IMR-90 (cell line): ENCODE measurements around the gene RGS19. TPM values are rescaled to one million over a fixed set of nuclear protein-coding genes. Genes with fewer than 3 reads are reported as not detected.

Experiments
- ATAC-seq: fragments of 200-7000 bp; cut with Tn5 transposase; 2 replicates; pipeline ENCODE4 v1.9.1; 2020; ENCODE audit warnings: low read depth, mild to moderate bottlenecking, moderate library complexity
- BruUV-seq: library from RNA; stranded (reverse); fragments of 400-500 nt; replicated peaks from 2 replicates; lab custom pipeline; 2021; lab: Mats Ljungman, UMichigan
- CTCF ChIA-PET: fragments of 300-600 bp; formaldehyde crosslinking; extraction: SDS; loops from one replicate; lab custom pipeline; 2021; ENCODE audit warnings: antibody characterized with exemption; lab: Yijun Ruan, JAX
- POLR2A ChIA-PET: fragments of 300-600 bp; sonication (Branson Sonifier 250); formaldehyde crosslinking; loops from one replicate; lab custom pipeline; 2022; ENCODE audit warnings: antibody characterized with exemption; ENCODE audit not compliant: unreplicated experiment; lab: Charles Lee
- DNase-seq: peaks from one replicate; pipeline ENCODE4 v3.0.0; 2013
- H2AFZ ChIP-seq: replicated peaks from 2 replicates; pipeline ENCODE3; 2013; ENCODE audit warnings: low read length, mild to moderate bottlenecking; ENCODE audit not compliant: poor library complexity
- H2AK5ac ChIP-seq: 2 replicates; pipeline ENCODE4 v1.6.1; 2013; ENCODE audit warnings: low read depth, low read length, inconsistent platforms
- H2AK9ac ChIP-seq: replicated peaks from 2 replicates; pipeline ENCODE3; 2013; ENCODE audit warnings: mild to moderate bottlenecking, low read depth, low read length, moderate library complexity; ENCODE audit not compliant: poor library complexity
- H2BK120ac ChIP-seq: 2 replicates; pipeline ENCODE4 v1.6.1; 2013; ENCODE audit warnings: low read depth, low read length, inconsistent platforms
- H2BK15ac ChIP-seq: 3 replicates; pipeline ENCODE4 v1.6.1; 2013; ENCODE audit warnings: low read depth, low read length, inconsistent platforms
- H2BK20ac ChIP-seq: 2 replicates; pipeline ENCODE4 v1.6.1; 2013; ENCODE audit warnings: low read depth, mild to moderate bottlenecking, inconsistent platforms, low read length, moderate library complexity
- H2BK5ac ChIP-seq: 2 replicates; pipeline ENCODE4 v1.6.1; 2013; ENCODE audit warnings: mild to moderate bottlenecking, low read depth, low read length, inconsistent platforms; ENCODE audit not compliant: poor library complexity, severe bottlenecking
- H3K14ac ChIP-seq: replicated peaks from 2 replicates; pipeline ENCODE4 v1.6.1; 2013; ENCODE audit warnings: low read depth, low read length, inconsistent platforms
- H3K18ac ChIP-seq: 2 replicates; pipeline ENCODE4 v1.6.1; 2013; ENCODE audit warnings: low read depth, low read length, control low read depth
- H3K23ac ChIP-seq: 2 replicates; pipeline ENCODE4 v1.6.1; 2013; ENCODE audit warnings: low read depth, low read length, inconsistent platforms
- H3K27ac ChIP-seq: 2 replicates; pipeline ENCODE4 v1.5.1; 2013; ENCODE audit warnings: mild to moderate bottlenecking, control low read depth, low read length; ENCODE audit not compliant: insufficient read depth
- H3K27me3 ChIP-seq: 2 replicates; pipeline ENCODE4 v1.6.1; 2013; ENCODE audit warnings: low read length; ENCODE audit not compliant: control insufficient read depth, insufficient read depth
- H3K36me3 ChIP-seq: 2 replicates; pipeline ENCODE4 v1.6.1; 2013; ENCODE audit warnings: low read length, mixed read lengths; ENCODE audit not compliant: control insufficient read depth, insufficient read depth
- H3K4ac ChIP-seq: 2 replicates; pipeline ENCODE4 v1.6.1; 2013; ENCODE audit warnings: low read depth, low read length, inconsistent platforms
- H3K4me1 ChIP-seq: 2 replicates; pipeline ENCODE4 v1.6.1; 2013; ENCODE audit warnings: low read length, mixed read lengths; ENCODE audit not compliant: control insufficient read depth, insufficient read depth
- H3K4me2 ChIP-seq: 2 replicates; pipeline ENCODE4 v1.6.1; 2013; ENCODE audit warnings: low read depth, mild to moderate bottlenecking, control low read depth, low read length, moderate library complexity
- H3K4me3 ChIP-seq: 2 replicates; pipeline ENCODE4 v1.5.1; 2013; ENCODE audit warnings: low read depth, mild to moderate bottlenecking, control low read depth, low read length, moderate library complexity; ENCODE audit not compliant: insufficient read depth
- H3K56ac ChIP-seq: 2 replicates; pipeline ENCODE4 v1.6.1; 2013; ENCODE audit warnings: low read length, inconsistent platforms; ENCODE audit not compliant: insufficient read depth; ENCODE audit errors: extremely low read depth
- H3K79me1 ChIP-seq, 2 experiments: 2 replicates each; pipeline ENCODE4 v1.6.1; 2013; ENCODE audit warnings: low read length in 2 of 2, inconsistent platforms in 1 of 2, low read depth in 1 of 2
- H3K9ac ChIP-seq: 2 replicates; pipeline ENCODE4 v1.6.1; 2013; ENCODE audit warnings: low read depth, low read length, control low read depth
- H3K9me1 ChIP-seq: 2 replicates; pipeline ENCODE4 v1.6.1; 2013; ENCODE audit warnings: low read length, inconsistent platforms; ENCODE audit not compliant: insufficient read depth
- H3K9me3 ChIP-seq: 2 replicates; pipeline ENCODE4 v1.6.1; 2013; ENCODE audit warnings: low read length; ENCODE audit not compliant: control insufficient read depth, insufficient read depth
- H4K20me1 ChIP-seq: 2 replicates; pipeline ENCODE4 v1.6.1; 2013; ENCODE audit warnings: low read length, inconsistent platforms; ENCODE audit not compliant: insufficient read depth
- H4K5ac ChIP-seq: 2 replicates; pipeline ENCODE4 v1.6.1; 2013; ENCODE audit warnings: mild to moderate bottlenecking, low read depth, low read length, control low read depth
- H4K8ac ChIP-seq, 2 experiments: 2 replicates each; pipeline ENCODE4 v1.6.1; 2013; ENCODE audit warnings: low read depth in 2 of 2, low read length in 2 of 2, control low read depth in 1 of 2, inconsistent platforms in 1 of 2
- H4K91ac ChIP-seq: 2 replicates; pipeline ENCODE4 v1.6.1; 2013; ENCODE audit warnings: low read depth, low read length, inconsistent platforms; ENCODE audit not compliant: insufficient read depth
- BHLHE40 ChIP-seq: fragments of 150-350 bp; IDR thresholded peaks from 2 replicates; pipeline ENCODE4 v1.6.1; 2016; ENCODE audit warnings: mild to moderate bottlenecking, low read depth, low read length
- CEBPB ChIP-seq: IDR thresholded peaks from 2 replicates; pipeline ENCODE4 v1.6.1; 2012; ENCODE audit warnings: low read depth, low read length, improper control_type of control experiment
- CHD1 ChIP-seq: IDR thresholded peaks from 2 replicates; pipeline ENCODE4 v1.6.1; 2012; ENCODE audit warnings: low read depth, low read length, improper control_type of control experiment
- ELK1 ChIP-seq: fragments of 150-350 bp; IDR thresholded peaks from 2 replicates; pipeline ENCODE4 v1.6.1; 2016; ENCODE audit warnings: low read depth, mild to moderate bottlenecking, low read length, moderate library complexity, borderline replicate concordance
- MAFK ChIP-seq: IDR thresholded peaks from 2 replicates; pipeline ENCODE4 v1.6.1; 2012; ENCODE audit warnings: low read depth, low read length, improper control_type of control experiment
- MAZ ChIP-seq: IDR thresholded peaks from 2 replicates; pipeline ENCODE4 v1.6.1; 2012; ENCODE audit warnings: low read depth, mild to moderate bottlenecking, low read length, improper control_type of control experiment, moderate library complexity, borderline replicate concordance
- POLR2A ChIP-seq: IDR thresholded peaks from 2 replicates; pipeline ENCODE4 v1.6.1; 2012; ENCODE audit warnings: mild to moderate bottlenecking, low read depth, low read length
- RCOR1 ChIP-seq: IDR thresholded peaks from 2 replicates; pipeline ENCODE4 v1.6.1; 2012; ENCODE audit warnings: mild to moderate bottlenecking, low read length, improper control_type of control experiment; ENCODE audit not compliant: insufficient replicate concordance
- SMC3 ChIP-seq: fragments of 150-350 bp; IDR thresholded peaks from 2 replicates; pipeline ENCODE4 v1.6.1; 2016; ENCODE audit warnings: low read depth, mild to moderate bottlenecking, antibody characterized with exemption, low read length, moderate library complexity
- USF2 ChIP-seq: fragments of 150-350 bp; IDR thresholded peaks from 2 replicates; pipeline ENCODE4 v1.6.1; 2017; ENCODE audit warnings: mild to moderate bottlenecking, antibody characterized with exemption, low read length, low read depth
- WGBS, 2 experiments: methylation state at CpG; one replicate each; pipeline versions ENCODE4 v1.1.5 to v1.1.7; 2013; ENCODE audit warnings: missing lambda C conversion rate in 2 of 2; ENCODE audit not compliant: insufficient read length in 1 of 2; ENCODE audit errors: extremely low coverage in 2 of 2; 5-methylcytosine and 5-hydroxymethylcytosine counted together
- dilution Hi-C: fragments of 300-500 bp; cut with HindIII; formaldehyde crosslinking; loops from one replicate; pipeline ENCODE4 v1.14.3; 2018; ENCODE audit warnings: low sequenced_read_pairs; ENCODE audit not compliant: unreplicated experiment
- in situ Hi-C: fragments of 300-500 bp; cut with MboI; formaldehyde crosslinking; loops from 3 replicates; pipeline ENCODE4 v1.14.3; 2019; ENCODE audit warnings: low sequenced_read_pairs, inconsistent platforms, mixed read lengths
- intact Hi-C: fragments of 100-400 bp; cut with micrococcal nuclease; formaldehyde crosslinking; loops from 2 replicates; pipeline ENCODE4 v1.10.0; 2022
- polyA plus RNA-seq, 3 experiments: library from polyadenylated mRNA; depleted of rRNA; stranded (reverse); fragments of >200 nt; gene quantifications; 2 replicates each; pipeline ENCODE4 v1.2.3, GENCODE V29; 2012; ENCODE audit warnings: low replicate concordance in 1 of 3
- total RNA-seq: library from RNA; depleted of rRNA; stranded (reverse); fragments of >200 nt; gene quantifications from 2 replicates; pipeline ENCODE4 v1.2.3, GENCODE V29; 2012

The RGS19 gene
- total and polyA plus RNA-seq, 2 of the 4 experiments (the other 2 are of a cell fraction), result 7.7 to 17.5 TPM

- no TSS peak for BruUV-seq
- Histone ChIP-seq H2AK5ac (no peak overlapping the region), H3K4me2 (no peak overlapping the region), H3K14ac (no peak overlapping the region), H3K56ac (no peak overlapping the region), H4K5ac (no peak overlapping the region), H2BK20ac (no peak overlapping the region), H2BK15ac (no peak overlapping the region), H3K23ac (no peak overlapping the region), H4K8ac (no peak overlapping the region), H4K91ac (no peak overlapping the region), H2BK120ac (no peak overlapping the region), H3K9ac (no peak overlapping the region), H3K36me3 (no peaks in the 10 kb centered on the region), H3K79me1 (no peaks in the 10 kb centered on the region), H3K4ac (no peak overlapping the region), H2BK5ac (no peak overlapping the region), H2AFZ (peak overlapping the region; percentile 11), H3K18ac (no peak overlapping the region), H4K20me1 (no peaks in the 10 kb centered on the region), H3K9me1 (no peaks in the 10 kb centered on the region), H2AK9ac (no peak overlapping the region), H3K4me3 (no peak overlapping the region), H3K9me3 (no peaks in the 10 kb centered on the region), H3K27ac (no peak overlapping the region), H3K4me1 (peaks cover 2% of the 10 kb centered on the region), H3K27me3 (peaks cover 37% of the 10 kb centered on the region; the same call in 1 of the 2 replicates)
- intact Hi-C loops, result no loop called here
- ChIA-PET CTCF (no interaction called here), POLR2A (no interaction called here)
- no peak for TF ChIP-seq MAFK
- no peak for TF ChIP-seq ELK1
- no peak for TF ChIP-seq RCOR1
- TF ChIP-seq CHD1, result no peak
- no peak for TF ChIP-seq USF2
- no peak for TF ChIP-seq MAZ
- no peak for TF ChIP-seq BHLHE40
- no peak for TF ChIP-seq POLR2A
- TF ChIP-seq CEBPB, result no peak
- TF ChIP-seq SMC3, result no peak
- ATAC-seq (no peak), DNase-seq (no peak)
- in situ Hi-C loops, result no loop called here
- WGBS, 2 experiments, result 91% methylated on average over 12 of the region's 33 CpGs; no CpG with 5 or more reads in 1 of the 2 experiments
- dilution Hi-C loops, result no loop called here
Measured at GRCh38 chr20:64052987-64053840, 26.1 kb downstream of the RGS19 start.
